Bone marrow (tissue), 2 donors: ENCODE measurements around the gene ATP5PD.
"Not testable (repeated sequence)": the region's sequence is repeated elsewhere in the genome, so short reads cannot be mapped to it uniquely, and the experiment has no call there.

Source experiments
- DNase-seq, 2 donors: peaks; one replicate each; lab custom pipeline; 2025; lab: John Stamatoyannopoulos, UW

Gene ATP5PD

GRCh38 chr17:75020331-75021110 is 26.2 kb downstream of the ATP5PD start:
- DNase-seq = no peak

- no peak for DNase-seq
These were observed 27.1 kb downstream of the ATP5PD start for GRCh38 chr17:75019710-75020109.

- no peak for DNase-seq
These were observed 27.6 kb downstream of the ATP5PD start for GRCh38 chr17:75019146-75019545.

DNA sequence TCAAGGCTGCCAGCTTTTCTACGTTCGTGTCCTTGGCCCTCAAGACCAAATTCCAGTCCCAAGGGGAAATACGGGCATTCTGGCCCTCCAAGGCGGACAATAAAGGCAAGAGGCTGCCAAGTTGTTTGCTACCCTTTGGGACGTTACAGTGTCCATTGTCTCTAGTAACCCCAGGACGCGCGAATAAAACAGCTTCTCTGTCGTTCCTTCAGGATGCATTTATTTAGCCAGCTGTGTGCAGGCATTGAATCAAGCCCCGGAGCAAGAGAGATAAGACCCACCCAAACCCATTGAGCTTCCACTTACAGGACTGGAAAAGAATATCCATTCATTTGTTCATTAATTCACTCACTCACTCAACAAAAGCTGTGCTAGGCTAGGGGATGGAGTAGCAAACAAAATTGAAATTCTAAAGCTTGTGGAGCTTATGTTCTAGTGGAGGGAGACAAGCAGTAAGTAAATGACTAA is 33.6 kb downstream of the ATP5PD start:
- DNase-seq = no peak

GRCh38 chr17:75012346-75013091 is 34.2 kb downstream of the ATP5PD start, which contains the start of gene MRPL58:
Gene MRPL58 (plus strand): TSS chr17:75012670. CDS start chr17:75012687, 17 bp downstream.
- peak; percentile 47 to 73 for DNase-seq

GRCh38 chr17:75012096-75012345 is 34.7 kb downstream of the ATP5PD start:
- DNase-seq = no peak

DNA sequence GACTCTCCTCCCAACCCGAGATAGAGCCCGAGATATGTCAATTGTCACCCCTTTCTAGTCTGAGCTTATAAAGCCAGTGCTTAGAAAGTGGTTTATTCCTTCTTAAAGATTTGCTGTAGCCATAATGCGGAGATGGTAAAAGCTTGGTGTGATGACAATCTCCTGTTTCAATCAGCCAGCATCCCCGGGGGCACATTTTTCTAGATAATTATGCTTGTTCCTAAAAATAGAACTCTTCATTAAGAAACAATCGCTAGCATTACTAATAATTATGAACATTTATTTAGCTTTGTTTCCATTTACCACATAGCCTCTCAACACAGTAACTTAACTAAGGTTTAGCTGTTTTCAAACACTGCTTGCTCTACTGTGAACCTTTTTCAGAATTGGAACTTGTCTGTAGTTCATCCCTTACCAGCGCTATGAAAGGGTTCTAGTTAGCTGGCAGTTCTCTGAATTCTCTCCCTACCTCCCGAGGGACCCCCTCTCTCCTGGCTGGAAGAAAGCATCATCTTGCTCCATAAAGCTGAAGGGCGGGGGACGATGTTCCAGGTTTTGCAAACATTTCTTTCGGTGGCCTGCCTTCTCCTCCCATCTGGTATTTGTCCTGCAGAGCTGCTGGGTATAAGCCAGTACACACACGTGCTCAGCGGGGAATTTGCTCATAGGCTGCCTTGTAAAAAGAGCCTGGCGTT is 35.2 kb downstream of the ATP5PD start:
- DNase-seq = no peak

DNA sequence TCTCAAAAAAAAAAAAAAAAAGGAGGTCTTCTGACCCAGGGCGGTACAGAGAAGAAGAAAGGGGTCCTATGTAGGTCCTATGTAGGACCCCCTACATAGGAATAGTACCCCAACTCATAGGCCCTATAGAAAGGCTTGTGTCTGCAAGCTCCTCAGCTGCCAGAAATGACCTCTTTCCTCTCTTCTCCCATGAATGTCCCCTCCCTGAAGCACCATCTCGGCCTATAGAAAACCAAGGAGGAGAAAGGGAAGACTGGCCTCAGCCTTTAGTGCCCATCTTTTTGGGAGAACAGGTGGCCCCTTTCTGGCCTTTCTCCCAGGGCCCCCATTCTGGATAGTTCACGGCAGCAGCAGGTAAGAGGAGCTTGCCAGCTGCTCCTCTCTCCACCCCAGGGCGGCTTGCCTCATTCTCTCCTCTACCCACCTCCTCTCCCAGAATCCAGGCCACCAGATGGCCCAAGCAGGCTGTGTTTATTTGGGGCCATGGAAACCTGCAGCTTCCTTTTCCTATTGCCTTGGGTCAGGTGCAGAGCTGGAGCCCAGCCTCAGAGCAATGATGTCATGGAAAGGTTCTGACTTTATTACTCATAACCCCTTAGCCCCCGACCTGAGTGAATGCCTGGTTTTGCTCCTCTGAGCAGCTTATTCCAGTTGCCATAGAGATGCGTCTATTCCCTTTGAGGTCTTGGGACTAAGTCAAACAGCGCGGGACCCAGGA is 35.9 kb downstream of the ATP5PD start:
- no peak for DNase-seq

GRCh38 chr17:75009139-75009724 is 37.5 kb downstream of the ATP5PD start:
- DNase-seq = no peak

GRCh38 chr17:75008373-75008772 is 38.4 kb downstream of the ATP5PD start:
- no peak for DNase-seq

DNA sequence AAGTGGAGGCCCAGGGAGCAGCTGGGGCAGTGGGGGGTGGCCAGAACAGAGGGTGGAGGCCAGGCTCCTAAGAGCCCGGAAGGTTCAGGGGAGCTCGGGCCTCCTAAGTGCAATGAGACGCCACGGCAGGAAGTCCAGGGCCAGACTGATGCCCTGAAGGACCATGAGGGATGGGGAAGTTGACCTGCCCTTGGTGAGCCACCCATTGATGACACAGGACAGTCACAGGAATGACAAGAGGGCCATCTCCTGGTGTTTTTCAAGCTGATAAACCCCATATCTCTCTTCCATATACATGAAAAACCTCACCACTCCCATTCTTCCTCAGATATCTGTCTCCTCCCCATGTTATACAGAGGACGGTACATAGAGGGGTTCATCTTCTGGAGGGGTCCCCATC is 40.1 kb downstream of the ATP5PD start:
- no peak for DNase-seq

- not testable (repeated sequence) for DNase-seq
These were observed 40.7 kb downstream of the ATP5PD start for GRCh38 chr17:75006084-75006483.

GRCh38 chr17:75005291-75005690 is 41.5 kb downstream of the ATP5PD start:
- no peak for DNase-seq

DNA sequence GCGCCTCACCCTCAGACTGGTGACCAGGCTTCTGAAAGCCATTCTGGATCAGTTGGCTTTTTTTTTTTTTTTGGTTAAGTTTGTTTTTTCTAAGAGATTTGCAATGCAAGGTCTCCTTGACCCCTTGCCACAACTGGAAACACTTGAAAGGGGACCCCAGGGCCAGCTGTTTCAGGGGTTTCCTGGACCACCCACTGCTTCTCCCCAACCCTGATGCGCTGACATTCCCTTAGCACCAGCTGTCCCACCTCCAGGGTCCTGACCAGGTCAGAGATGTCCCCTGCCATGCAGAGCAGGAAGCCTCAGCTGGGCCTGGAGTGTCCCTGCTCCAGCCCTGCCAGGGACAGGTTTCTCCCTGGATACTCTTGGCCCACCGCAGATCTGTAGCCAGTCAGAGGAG is 42.4 kb downstream of the ATP5PD start:
- no peak for DNase-seq

DNA sequence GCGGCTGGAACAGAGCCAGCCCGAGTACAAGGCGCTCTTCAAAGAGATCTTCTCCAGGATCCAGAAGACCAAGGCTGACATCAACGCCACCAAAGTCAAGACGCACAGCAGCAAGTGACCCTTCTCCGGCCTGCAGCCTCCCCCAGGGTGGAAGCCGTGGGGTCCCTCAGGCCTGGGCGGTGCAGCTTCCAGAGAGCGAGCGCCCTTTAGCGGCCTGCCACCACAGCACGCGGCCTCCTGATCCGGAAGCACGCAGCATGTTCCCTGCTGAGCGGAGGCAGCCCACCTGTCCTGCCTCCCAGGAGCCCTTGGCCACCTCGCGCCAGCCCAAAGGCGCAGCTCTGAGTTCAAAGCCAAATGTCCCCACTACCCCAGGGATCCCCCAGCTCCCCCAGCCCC is 42.8 kb downstream of the ATP5PD start:
- DNase-seq = no peak

DNA sequence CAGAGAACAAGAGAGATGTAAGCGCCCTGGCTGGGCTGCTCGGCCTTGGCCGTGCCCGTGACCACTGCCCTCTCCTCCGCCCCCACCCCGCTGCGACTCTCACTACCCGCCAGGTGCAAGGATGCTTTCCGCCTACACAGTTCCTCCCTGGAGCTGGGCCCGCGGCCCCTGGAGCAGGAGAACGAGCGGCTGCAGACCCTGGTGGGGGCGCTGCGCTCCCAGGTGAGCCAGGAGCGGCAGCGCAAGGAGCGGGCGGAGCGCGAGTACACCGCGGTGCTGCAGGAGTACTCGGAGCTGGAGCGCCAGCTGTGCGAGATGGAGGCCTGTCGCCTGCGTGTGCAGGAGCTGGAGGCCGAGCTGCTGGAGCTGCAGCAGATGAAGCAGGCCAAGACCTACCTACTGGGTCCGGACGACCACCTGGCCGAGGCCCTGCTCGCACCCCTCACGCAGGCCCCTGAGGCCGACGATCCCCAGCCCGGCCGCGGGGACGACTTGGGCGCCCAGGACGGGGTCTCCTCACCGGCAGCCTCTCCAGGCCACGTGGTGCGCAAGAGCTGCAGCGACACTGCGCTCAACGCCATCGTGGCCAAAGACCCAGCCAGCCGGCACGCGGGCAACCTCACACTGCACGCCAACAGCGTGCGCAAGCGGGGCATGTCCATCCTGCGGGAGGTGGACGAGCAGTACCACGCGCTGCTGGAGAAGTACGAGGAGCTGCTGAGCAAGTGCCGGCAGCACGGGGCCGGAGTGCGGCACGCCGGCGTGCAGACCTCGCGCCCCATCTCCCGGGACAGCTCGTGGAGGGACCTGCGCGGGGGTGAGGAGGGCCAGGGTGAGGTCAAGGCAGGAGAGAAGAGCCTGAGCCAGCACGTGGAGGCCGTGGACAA is 43.5 kb downstream of the ATP5PD start:
- DNase-seq = no peak

- no peak for DNase-seq
These were observed 44.6 kb downstream of the ATP5PD start for GRCh38 chr17:75001915-75002843.

GRCh38 chr17:74999523-74999922 is 47.2 kb downstream of the ATP5PD start:
- no peak for DNase-seq

GRCh38 chr17:74998783-74999182 is 48.0 kb downstream of the ATP5PD start:
- DNase-seq = no peak

- DNase-seq = no peak
These were observed 50.9 kb downstream of the ATP5PD start for GRCh38 chr17:74995847-74996246.
